ENCODE data around the gene PLXNC1. TPM values are rescaled to one million over a fixed set of nuclear protein-coding genes. Genes with fewer than 3 reads are reported as not detected.

The PLXNC1 gene
- total and polyA plus RNA-seq, 2 of the 8 experiments (the other 6 are each of a cell fraction or from before 2014, with no cell fraction given): 0.83 to 2.0 TPM

GRCh38 chr12:94107910-94108309 lies 40.5 kb upstream of the PLXNC1 start:
- H3K36me3 ChIP-seq (ENCODE audit: control insufficient read depth in 2 of 4, insufficient read depth in 4 of 4, low read length in 3 of 4): no peaks in the 10 kb centered on the region
- H2BK120ac ChIP-seq (replicated peaks; ENCODE audit: low read depth, low read length): no peak overlapping the region
- no peak overlapping the region for H2AFZ ChIP-seq (ENCODE audit: low read length)
- H3K27me3 ChIP-seq (replicated peaks in 1 of 4; ENCODE audit: control insufficient read depth in 3 of 4, extremely low read depth in 1 of 4, insufficient read depth in 3 of 4, low read length in 3 of 4): peaks cover 0 to 3% (median 0%) of the 10 kb centered on the region in 4 experiments; a peak in 1 of 7 replicates
- no peak overlapping the region for H3K4ac ChIP-seq (replicated peaks; ENCODE audit: insufficient read length, low read depth, low read length)
- H4K20me1 ChIP-seq (replicated peaks in 1 of 2; ENCODE audit: control insufficient read depth in 1 of 2, insufficient read depth in 2 of 2, low read length in 2 of 2): no peaks in the 10 kb centered on the region
- H2BK15ac ChIP-seq (ENCODE audit: low read length): no peak overlapping the region
- H3K9ac ChIP-seq (replicated peaks in 1 of 4; ENCODE audit: extremely low read depth in 1 of 4, low read depth in 3 of 4, low read length in 3 of 4): no peak overlapping the region
- H2AK5ac ChIP-seq (ENCODE audit: low read depth, low read length): no peak overlapping the region
- H3K56ac ChIP-seq (replicated peaks; ENCODE audit: insufficient read length, low read depth, low read length): no peak overlapping the region
- no peak overlapping the region for H3K27ac ChIP-seq (ENCODE audit: low read depth, low read length)
- no peak overlapping the region for H3K14ac ChIP-seq (ENCODE audit: insufficient read length)
- ChIA-PET CTCF (ENCODE audit: partially characterized antibody) (interaction anchor here (1.9 kb wide), 1 partner anchor 535 kb away, joined by 4 read pairs; the partner anchor contains the start of gene SOCS2), POLR2A (ENCODE audit: partially characterized antibody) (no interaction called here)
- no peaks in the 10 kb centered on the region for H3K23me2 ChIP-seq (ENCODE audit: low read depth, low read length)
- DNase-seq (ENCODE audit: low read depth in 1 of 2, low spot score in 2 of 2) (no peak), FAIRE-seq (no peak)
- H3K4me3 ChIP-seq (ENCODE audit: extremely low read depth in 1 of 4, insufficient read depth in 2 of 4, low read depth in 3 of 4, low read length in 4 of 4): no peak overlapping the region
- no peak overlapping the region for H4K5ac ChIP-seq (ENCODE audit: insufficient read length, low read depth, low read length)
- no peak overlapping the region for H4K91ac ChIP-seq (replicated peaks; ENCODE audit: insufficient read length, low read length)
- H2BK20ac ChIP-seq (ENCODE audit: low read length): no peak overlapping the region
- no peaks in the 10 kb centered on the region for H3K9me3 ChIP-seq (ENCODE audit: insufficient read depth in 2 of 2, low read depth in 1 of 2, low read length in 1 of 2)
- H3K4me1 ChIP-seq (replicated peaks in 1 of 4; ENCODE audit: control insufficient read depth in 3 of 4, insufficient read depth in 4 of 4, low read length in 3 of 4): 0 out of 7 replicates have a peak, but pooled peaks cover 0 to 3% (median 0%) of the 10 kb centered on the region in 4 experiments
- H3K79me1 ChIP-seq (ENCODE audit: low read depth, low read length): no peaks in the 10 kb centered on the region
- H2BK12ac ChIP-seq (ENCODE audit: low read depth, low read length): no peak overlapping the region
- WGBS, 2 experiments (ENCODE audit: extremely low coverage in 1 of 2, insufficient coverage in 1 of 2, insufficient read length in 1 of 2, insufficient replicate concordance in 2 of 2, low coverage in 1 of 2, low lambda C conversion rate in 2 of 2, missing lambda C conversion rate in 1 of 2): 89% methylated on average over 4 of the region's 4 CpGs; no CpG with 5 or more reads in 1 of the 2 experiments
- no peak overlapping the region for H3K18ac ChIP-seq (ENCODE audit: extremely low read depth, low read length)
- no peak overlapping the region for H3K4me2 ChIP-seq (ENCODE audit: insufficient read depth in 1 of 2, low read depth in 2 of 2, low read length in 2 of 2)
- H3K79me2 ChIP-seq (ENCODE audit: control insufficient read depth in 1 of 2, insufficient read depth in 2 of 2, low read length in 2 of 2): no peaks in the 10 kb centered on the region
- H4K8ac ChIP-seq (ENCODE audit: extremely low read depth, insufficient read depth, low read length): no peak overlapping the region
- no peak overlapping the region for H2BK5ac ChIP-seq (ENCODE audit: low read depth, low read length)
- no peak overlapping the region for H3K23ac ChIP-seq (ENCODE audit: insufficient read length)
- TF ChIP-seq KDM5A (IDR thresholded peaks at IDR 0.05; ENCODE audit: low read length): no peak
- no peak for TF ChIP-seq CEBPB (IDR thresholded peaks at IDR 0.05; ENCODE audit: low read depth, low read length)
- TF ChIP-seq RAD21 (IDR thresholded peaks at IDR 0.05 in 1 of 2, conservative IDR thresholded peaks at IDR 0.05 in 1 of 2; ENCODE audit: low read depth in 2 of 2, low read length in 2 of 2): no peak
- no peak for TF ChIP-seq SAP30 (IDR thresholded peaks at IDR 0.05; ENCODE audit: insufficient read depth, insufficient replicate concordance, low read length)
- TF ChIP-seq GTF2F1 (IDR thresholded peaks at IDR 0.05; ENCODE audit: borderline replicate concordance, low read depth, low read length): no peak
